Measurements from ENCODE around the gene MAN2B1. TPM values are rescaled to one million over a fixed set of nuclear protein-coding genes. Genes with fewer than 3 reads are reported as not detected.
"Not testable (repeated sequence)": the region's sequence is repeated elsewhere in the genome, so short reads cannot be mapped to it uniquely, and the experiment has no call there.

MAN2B1 gene
- total RNA-seq, 1 experiment from 2014 or later, result 82.9 TPM

DNA sequence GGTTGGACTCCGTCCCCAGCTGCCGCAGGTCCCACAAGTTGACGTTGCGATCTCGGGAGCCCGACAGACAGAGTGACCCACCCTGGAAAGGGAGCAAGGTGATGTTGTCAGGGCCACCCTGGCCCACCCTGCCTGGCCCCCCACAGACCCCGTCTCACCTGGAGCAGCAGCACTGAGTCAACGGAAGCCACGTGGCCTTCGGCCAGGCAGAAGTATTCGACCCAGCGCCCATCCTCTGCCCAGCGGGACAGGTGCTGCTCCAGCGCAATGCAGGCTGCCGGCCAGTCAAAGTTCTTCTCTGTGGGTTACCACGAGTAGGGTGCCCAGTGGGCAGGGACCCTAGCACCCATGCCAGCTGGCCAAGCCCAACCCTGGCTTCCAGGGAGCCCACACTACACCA lies 28.1 kb upstream of the MAN2B1 start:
- DNase-seq (ENCODE audit: low read depth), result no peak
- in situ Hi-C loops (cut with HindIII; ENCODE audit: low pct_unique_long_range_greater_than_20kb, low sequenced_read_pairs), result no loop called here

DNA sequence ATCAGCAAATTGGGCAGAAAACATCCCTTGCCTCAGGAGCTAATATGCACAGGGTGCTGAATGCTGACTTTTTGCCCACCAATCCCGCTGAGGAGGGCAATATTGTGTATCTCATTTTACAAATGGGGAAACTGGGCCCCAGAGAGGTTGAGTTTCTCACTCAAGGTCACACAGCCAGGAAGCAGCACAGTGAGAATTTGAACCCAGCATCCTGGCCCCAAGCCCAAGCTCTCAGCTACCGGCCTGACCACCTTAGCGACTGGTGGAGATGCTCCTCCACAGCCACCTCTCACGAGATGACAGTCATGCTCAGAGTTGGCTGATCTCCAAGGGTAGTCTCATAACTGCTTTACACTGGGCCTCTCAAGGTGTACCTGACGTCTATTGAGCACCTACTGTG lies 26.4 kb upstream of the MAN2B1 start:
- in situ Hi-C loops (cut with HindIII; ENCODE audit: low pct_unique_long_range_greater_than_20kb, low sequenced_read_pairs), result no loop called here
- no peak for DNase-seq (ENCODE audit: low read depth)

DNA sequence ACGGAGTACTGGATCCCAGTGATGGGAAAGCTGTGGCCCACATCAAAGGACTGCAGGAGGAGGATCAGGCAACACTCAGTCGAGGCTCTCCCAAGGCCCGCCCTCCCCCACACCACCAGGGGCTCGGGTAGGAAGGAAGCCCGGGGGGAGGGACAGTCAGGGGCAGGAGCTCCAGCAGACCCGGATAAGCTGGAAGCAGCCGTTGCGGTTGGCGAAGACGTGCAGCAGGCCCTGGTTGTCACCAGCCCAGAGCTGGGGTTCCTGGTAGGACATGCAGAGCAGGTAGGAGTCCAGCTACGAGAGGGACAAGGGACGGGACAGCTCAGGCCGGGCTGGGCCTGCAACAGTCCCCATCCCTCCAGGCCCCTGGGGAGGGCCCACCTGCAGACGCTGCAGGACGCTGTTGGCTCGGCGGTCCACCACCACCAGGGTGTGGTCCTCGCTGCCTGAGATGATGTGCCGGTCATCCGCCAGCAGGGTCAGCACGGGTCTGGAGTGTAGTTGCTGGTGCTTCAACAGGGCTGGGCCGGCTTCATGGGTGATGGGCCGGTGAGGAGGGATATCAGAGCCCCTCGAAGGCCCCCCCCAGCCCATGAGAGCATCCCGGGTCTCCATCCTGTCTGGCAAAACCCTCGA lies 23.2 kb upstream of the MAN2B1 start:
- DNase-seq (ENCODE audit: low read depth), result no peak
- in situ Hi-C loops (cut with HindIII; ENCODE audit: low pct_unique_long_range_greater_than_20kb, low sequenced_read_pairs), result no loop called here

DNA sequence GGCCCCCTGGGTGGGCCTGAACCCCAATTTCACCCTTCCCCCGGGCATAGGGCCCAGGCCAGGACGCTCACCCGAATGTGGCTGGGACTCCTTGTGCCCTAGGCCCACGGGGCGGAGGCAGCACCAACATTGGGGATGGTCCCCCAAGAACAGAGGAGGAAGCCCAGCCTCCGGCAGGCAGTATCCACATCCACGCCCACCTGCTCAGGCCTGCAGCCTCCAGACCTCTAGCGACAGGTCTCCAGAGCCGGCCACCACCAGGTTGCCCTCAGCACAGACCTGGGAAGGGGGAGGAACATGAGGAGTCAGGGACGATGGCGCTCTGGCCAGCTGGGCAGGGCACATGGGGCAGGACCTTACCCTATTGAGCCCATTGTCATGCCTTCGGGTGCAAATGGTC lies 22.5 kb upstream of the MAN2B1 start:
- no peak for DNase-seq (ENCODE audit: low read depth)
- in situ Hi-C loops (cut with HindIII; ENCODE audit: low pct_unique_long_range_greater_than_20kb, low sequenced_read_pairs), result no loop called here

DNA sequence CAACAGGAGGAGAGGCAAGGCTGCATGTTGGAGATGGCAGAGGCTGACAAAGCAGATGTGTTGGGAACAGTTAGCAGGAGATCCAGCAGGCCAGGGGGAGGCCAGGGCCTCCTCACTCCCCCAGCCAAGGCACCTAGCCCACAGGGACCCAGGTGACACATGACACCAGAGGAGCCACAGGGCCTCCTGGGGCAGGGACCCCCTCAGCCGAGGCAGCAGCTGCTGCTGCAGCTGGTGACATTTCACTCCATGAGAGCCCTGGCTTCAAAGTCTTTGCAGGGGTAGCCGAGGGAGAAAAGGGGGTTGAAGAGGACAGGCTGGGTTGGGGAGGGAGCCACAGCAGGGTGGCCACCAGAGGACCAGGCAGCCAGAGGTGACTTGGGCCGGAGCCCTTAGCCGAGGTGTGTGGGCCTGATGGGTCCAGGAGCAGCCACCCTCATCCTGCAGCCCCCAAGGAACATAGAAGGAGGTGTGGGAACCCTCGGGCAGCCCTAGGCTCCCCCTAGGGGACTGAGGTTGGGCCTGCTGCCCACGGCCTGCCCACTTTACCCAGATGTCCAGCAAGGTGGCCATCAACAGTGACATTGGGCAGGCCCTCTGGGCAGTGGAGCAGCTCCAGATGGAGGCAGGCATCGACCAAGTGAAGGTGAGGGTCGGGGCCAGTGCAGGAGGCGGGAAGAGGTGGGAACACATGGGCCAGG lies 21.1 kb upstream of the MAN2B1 start, which contains the start of gene GNG14:
Gene GNG14, plus strand, starts transcription at position 503 of the 701 bp plus-strand sequence. Its CDS starts 51 bp downstream, at position 554.
- in situ Hi-C loops (cut with HindIII; ENCODE audit: low pct_unique_long_range_greater_than_20kb, low sequenced_read_pairs), result no loop called here
- DNase-seq (ENCODE audit: low read depth), result no peak

DNA sequence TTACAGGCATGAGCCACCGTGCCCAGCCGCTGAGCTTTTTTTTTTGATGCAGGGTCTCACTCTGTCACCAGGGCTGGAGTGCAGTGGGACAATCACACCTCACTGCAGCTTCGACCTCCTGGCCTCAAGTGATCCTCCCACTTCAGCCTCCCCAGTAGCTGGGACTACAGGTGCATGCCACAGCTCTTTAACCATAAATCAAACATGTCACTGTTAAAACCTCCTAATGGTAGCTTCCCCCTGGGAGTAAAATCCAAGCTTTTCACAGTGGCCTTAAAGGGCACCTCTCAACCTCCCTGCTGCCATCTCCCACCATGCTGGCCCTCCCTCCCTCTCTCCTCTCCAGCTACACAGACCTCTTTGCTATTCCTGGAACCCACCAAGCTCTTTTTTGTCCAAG lies 19.3 kb upstream of the MAN2B1 start:
- in situ Hi-C loops (cut with HindIII; ENCODE audit: low pct_unique_long_range_greater_than_20kb, low sequenced_read_pairs), result no loop called here
- DNase-seq (ENCODE audit: low read depth), result no peak

DNA sequence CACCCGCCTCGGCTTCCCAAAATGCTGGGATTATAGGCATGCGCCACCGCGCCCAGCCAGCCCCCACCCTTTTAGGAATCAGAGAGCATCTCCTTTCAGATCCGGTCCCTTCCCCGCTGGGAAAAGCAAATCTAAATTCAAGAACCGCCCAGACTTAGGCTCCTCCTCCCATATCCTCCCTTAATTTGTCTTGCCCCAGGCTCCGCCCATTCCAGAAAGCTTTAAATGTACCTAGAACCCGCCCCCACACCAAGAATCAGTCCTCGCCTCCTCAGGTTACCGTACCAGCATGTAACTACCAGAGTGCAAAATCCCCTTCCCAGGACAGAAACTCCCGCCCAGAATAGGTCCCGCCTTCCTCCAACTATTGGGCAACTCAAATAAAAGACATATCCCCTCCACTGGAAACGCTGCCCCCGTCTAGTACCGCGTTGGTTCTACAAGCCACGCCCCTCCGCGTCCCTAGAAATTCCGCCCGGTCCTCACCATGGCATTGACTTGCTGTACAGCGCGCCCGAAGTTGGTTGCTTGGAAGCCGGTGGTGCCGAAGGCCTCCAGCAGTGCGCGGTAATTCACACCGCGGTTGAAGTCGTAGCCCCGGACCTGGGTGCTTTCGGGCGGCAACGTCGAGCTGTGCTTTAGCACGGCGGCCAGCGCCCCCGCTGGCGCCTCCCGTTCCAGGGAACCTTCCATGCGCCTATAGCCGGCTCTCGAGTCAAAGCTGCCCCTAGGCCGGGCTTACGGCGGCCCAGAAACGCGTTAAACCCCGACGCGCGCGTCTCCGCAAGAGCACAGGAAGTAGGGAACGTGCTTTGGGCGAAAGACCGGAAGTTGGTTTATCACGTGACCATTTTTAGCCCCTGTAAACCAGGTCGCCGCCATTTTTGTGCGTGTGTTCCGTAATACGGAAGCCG lies 14.8 kb upstream of the MAN2B1 start, which contains the start of gene DHPS:
Gene DHPS, minus strand, starts transcription at position 807 of the 914 bp plus-strand sequence. Its CDS starts 114 bp downstream, at position 693.
- in situ Hi-C loops (cut with HindIII; ENCODE audit: low pct_unique_long_range_greater_than_20kb, low sequenced_read_pairs), result no loop called here
- peak; percentile 99 for DNase-seq (ENCODE audit: low read depth)

DNA sequence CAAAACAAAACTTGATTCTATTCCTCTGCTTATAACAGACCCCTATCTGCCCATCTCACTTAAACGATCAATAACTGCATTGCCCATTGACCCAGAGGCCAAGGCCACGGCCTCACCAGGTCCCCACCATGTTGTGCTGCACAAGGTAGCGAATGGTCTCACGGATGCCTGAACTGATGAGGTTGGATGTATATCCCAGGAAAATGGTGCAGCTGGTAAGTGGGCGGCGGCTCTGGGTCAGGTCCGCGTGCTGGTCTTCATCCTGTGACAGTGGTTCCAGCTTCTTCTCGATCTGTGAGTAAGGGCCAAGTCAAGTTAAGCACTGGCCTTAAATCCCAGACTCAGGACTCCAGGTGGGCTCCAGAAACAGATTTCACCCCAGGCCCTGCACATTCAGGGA lies 13.5 kb upstream of the MAN2B1 start:
- DNase-seq (ENCODE audit: low read depth), result no peak
- in situ Hi-C loops (cut with HindIII; ENCODE audit: low pct_unique_long_range_greater_than_20kb, low sequenced_read_pairs), result no loop called here

DNA sequence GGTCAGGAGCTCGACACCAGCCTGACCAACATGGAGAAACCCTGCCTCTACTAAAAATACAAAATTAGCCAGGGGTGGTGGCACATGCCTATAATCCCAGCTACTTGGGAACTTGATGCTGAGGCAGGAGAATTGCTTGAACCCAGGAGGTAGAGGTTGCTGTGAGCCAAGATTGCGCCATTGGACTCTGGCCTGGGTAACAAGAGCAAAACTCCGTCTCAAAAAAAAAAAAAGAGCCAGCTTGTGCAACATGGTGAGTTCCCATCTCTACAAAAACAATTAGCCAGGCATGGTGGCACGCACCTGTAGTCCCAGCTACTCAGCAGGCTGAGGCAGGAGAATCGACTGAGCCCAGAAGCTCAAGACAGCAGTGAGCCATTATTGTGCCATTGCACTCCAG lies 11.5 kb upstream of the MAN2B1 start:
- in situ Hi-C loops (cut with HindIII; ENCODE audit: low pct_unique_long_range_greater_than_20kb, low sequenced_read_pairs); DNase-seq (ENCODE audit: low read depth): not testable (repeated sequence)

DNA sequence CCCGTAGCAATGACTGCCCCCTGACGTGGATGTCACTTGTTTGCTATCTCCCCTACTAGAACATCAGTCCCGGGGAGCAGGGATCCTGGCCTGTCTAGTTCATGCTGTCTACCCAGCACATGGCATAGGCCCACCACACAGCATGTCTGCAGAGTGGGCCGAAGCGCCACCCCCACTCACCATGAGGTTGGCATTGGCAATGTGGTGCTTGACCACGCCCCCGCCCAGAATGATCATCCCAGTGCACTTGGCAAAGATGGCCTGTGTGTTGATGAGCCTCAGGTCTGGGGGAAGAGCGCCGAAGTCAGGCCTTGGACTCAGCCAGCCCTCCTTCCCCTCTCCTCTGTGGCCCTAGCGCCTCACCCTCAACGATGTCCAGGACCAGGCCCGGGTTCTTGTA lies 10.4 kb upstream of the MAN2B1 start:
- no peak for DNase-seq (ENCODE audit: low read depth)
- in situ Hi-C loops (cut with HindIII; ENCODE audit: low pct_unique_long_range_greater_than_20kb, low sequenced_read_pairs), result no loop called here

DNA sequence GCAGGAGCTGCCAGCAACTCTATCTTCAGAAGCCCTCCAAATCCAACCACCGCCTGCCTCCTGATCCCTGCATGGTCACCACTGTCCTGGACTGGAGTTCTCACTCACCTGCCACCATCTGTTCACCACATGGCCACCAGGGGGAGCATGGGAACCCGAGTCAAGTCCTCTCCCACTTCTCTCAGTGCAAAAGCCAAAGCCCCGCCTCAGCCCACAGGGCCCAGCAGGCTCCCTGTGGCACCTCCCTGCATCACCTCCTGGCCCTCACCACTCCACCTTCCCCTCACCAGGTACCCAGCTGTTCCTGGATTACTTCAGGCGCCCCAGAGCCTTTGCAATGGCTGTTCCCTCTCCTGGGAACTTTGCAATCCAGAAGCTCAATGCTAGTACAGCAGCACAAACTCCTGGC lies 9.8 kb upstream of the MAN2B1 start:
- in situ Hi-C loops (cut with HindIII; ENCODE audit: low pct_unique_long_range_greater_than_20kb, low sequenced_read_pairs), result no loop called here
- peak; percentile 57 for DNase-seq (ENCODE audit: low read depth)

DNA sequence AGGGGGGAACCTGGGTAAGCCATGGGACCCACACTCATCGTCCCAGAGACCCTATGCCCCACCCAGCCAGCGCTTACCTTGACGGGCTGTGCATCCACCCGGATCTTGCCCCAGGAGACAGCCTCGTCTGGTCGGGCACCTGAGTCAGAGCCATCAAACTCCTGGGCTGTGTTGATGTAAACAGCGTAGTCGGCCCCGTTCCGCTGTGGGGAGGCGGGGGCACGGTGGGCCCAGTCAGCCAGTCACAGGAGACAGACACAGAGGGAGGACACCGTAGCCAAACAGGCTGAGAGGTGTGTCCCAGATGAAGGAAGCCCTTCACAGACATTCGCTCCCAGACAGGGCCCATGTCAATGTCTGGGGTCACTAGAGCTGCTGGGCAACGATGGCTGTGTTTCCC lies 9.4 kb upstream of the MAN2B1 start:
- in situ Hi-C loops (cut with HindIII; ENCODE audit: low pct_unique_long_range_greater_than_20kb, low sequenced_read_pairs), result no loop called here
- no peak for DNase-seq (ENCODE audit: low read depth)

DNA sequence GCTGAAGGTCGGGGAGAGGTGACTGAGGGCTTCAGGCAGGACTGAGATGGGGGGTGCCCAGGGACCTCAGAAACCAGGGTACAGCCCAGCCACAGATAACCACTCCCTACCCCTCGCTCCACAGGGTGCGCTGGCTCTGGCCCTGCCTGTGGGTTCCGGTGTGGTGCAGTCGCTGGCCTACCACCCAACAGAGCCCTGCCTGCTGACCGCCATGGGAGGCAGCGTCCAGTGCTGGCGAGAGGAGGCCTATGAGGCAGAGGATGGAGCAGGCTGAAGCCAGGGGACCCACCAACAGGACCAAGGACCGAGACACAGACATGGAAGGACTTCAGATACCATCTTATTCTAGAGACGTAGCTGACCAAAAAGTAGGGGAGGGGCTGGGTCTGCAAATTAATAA lies 8.9 kb upstream of the MAN2B1 start:
- in situ Hi-C loops (cut with HindIII; ENCODE audit: low pct_unique_long_range_greater_than_20kb, low sequenced_read_pairs), result no loop called here
- DNase-seq (ENCODE audit: low read depth), result no peak

DNA sequence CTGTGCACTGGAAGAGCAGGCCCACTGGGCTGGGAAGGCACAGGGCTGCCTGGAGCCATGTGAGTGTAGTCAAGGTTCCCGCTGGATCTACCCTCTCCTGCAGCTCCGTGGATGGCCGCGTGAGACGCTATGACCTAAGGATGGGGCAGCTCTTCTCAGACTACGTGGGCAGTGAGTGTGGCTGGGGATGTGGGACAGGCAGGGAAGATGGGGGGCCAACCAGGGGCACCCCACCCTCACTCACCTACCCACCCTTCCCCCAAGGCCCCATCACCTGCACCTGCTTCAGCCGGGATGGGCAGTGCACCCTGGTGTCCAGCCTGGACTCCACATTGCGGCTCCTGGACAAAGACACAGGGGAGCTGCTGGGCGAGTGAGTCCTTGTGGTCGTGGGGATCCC lies 6.2 kb upstream of the MAN2B1 start:
- in situ Hi-C loops (cut with HindIII; ENCODE audit: low pct_unique_long_range_greater_than_20kb, low sequenced_read_pairs), result no loop called here
- DNase-seq (ENCODE audit: low read depth), result no peak

DNA sequence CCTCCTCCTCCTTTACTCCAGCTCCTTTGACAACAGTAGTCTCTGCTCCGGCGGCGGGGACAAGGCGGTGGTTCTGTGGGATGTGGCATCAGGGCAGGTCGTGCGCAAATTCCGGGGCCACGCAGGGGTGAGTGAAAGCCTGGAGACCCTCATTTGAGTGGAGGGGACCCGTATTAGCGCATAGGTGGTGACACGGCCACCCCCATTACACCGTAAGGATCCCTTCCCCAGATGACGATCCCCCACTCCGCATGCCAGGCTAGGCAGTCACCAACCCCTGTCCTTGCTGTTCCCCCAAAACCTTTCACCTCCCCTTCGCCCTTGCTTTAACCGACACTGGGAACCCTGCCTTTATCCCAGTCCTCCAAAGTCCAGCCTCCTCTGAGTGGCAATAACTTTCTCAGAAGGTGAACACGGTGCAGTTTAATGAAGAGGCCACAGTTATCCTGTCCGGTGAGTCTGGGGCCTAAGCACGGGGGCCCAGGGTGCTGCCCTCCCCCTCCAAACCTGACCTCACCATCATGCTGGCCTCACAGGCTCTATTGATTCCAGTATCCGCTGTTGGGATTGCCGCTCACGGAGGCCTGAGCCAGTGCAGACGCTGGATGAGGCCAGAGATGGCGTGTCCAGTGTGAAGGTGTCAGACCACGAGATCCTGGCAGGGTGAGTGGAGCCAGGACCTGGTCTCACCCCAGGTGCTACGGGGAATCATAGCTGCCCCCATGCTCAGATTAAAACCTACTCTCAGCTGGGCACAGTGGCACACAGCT lies 3.8 kb upstream of the MAN2B1 start:
- in situ Hi-C loops (cut with HindIII; ENCODE audit: low pct_unique_long_range_greater_than_20kb, low sequenced_read_pairs), result no loop called here
- no peak for DNase-seq (ENCODE audit: low read depth)

DNA sequence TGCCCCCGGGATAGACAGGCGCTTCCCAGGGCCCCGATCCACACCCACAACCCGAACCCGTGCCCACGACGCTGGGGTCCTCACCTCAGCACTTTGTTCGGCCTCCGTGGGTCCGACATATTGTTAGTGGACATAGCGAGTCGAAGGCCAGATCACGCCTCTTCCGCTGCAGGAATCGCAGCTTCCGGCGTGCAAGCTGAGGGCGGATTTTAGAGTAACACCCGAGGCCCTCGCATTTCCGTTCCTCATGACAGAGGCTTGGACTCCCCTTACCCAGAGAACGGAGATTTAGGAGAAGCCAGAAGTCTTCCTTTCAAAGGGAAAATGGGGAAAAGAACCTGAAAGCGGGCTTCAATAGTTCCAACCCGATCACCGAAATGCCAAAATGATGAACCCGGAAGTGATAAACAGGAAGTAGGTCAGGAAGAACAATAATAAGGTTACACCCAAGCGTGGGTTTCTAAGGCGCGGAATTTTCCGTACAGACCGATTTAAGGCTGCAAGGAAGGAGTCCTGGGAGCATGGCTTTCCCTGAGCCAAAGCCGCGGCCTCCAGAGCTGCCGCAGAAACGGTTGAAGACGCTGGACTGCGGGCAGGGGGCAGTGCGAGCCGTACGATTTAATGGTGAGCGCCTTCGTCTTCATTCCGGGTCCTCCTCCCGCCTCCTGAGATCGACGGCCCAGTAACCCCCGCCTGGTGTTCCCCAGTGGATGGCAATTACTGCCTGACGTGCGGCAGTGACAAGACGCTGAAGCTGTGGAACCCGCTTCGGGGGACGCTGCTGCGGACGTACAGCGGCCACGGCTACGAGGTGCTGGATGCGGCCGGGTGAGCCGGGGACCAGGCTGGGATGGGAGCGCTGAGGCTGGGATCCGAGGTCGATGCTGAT lies 3.0 kb upstream of the MAN2B1 start:
- peak; percentile 87 for DNase-seq (ENCODE audit: low read depth)

DNA sequence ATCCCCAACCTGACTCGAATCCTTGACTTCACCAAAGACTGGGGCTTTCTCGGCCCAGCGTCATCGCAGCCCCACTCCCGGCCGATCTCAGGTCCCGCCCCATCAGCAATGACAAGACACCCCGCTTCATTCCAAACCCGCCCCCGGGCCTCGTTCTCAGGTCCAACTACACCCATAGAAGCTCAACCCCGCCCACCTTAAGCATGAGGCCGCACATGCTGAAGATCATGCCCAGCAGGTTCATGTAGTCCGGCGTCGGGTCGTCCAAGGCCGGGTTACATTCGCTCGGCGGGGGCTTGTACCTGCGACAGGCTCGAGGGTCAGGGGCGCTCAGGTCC lies 2.4 kb upstream of the MAN2B1 start:
- DNase-seq (ENCODE audit: low read depth), result no peak

More for the DNA sequence above, 3.0 kb upstream of the MAN2B1 start:
- in situ Hi-C loops (cut with HindIII; ENCODE audit: low pct_unique_long_range_greater_than_20kb, low sequenced_read_pairs), result no loop called here

More for the DNA sequence above, 2.4 kb upstream of the MAN2B1 start:
- in situ Hi-C loops (cut with HindIII; ENCODE audit: low pct_unique_long_range_greater_than_20kb, low sequenced_read_pairs), result no loop called here
